ENCODE results near the gene UBE2L3.

Gene UBE2L3

GRCh38 chr22:21626073-21626734 lies 58.7 kb downstream of the UBE2L3 start:
- no peak for DNase-seq (ENCODE audit: low read depth)
- H3K4me3 ChIP-seq (replicated peaks; ENCODE audit: low read depth, low read length), result no peak overlapping the region
- no peak for TF ChIP-seq CTCF (IDR thresholded peaks at IDR 0.05; ENCODE audit: low read length, missing control alignments)

- no peak for DNase-seq (ENCODE audit: low read depth)
- TF ChIP-seq CTCF (IDR thresholded peaks at IDR 0.05; ENCODE audit: low read length, missing control alignments), result no peak
- H3K4me3 ChIP-seq (replicated peaks; ENCODE audit: low read depth, low read length), result no peak overlapping the region
These were observed 59.4 kb downstream of the UBE2L3 start for GRCh38 chr22:21626735-21627469.

- no peak for DNase-seq (ENCODE audit: low read depth)
- peak overlapping the region; percentile 87 for H3K4me3 ChIP-seq (replicated peaks; ENCODE audit: low read depth, low read length)
- no peak for TF ChIP-seq CTCF (IDR thresholded peaks at IDR 0.05; ENCODE audit: low read length, missing control alignments)
These were observed 61.1 kb downstream of the UBE2L3 start for GRCh38 chr22:21628386-21629254.

GRCh38 chr22:21629255-21630149 lies 62.0 kb downstream of the UBE2L3 start, which contains the start of gene YDJC:
Gene YDJC, minus strand, starts transcription at chr22:21630022. Its CDS starts 8 bp downstream, at chr22:21630014.
- H3K4me3 ChIP-seq (replicated peaks; ENCODE audit: low read depth, low read length), result peak within 1 kb of the TSS; percentile 87
- TF ChIP-seq CTCF (IDR thresholded peaks at IDR 0.05; ENCODE audit: low read length, missing control alignments), result peak; percentile 46
- peak; percentile 92 for DNase-seq (ENCODE audit: low read depth)

- TF ChIP-seq CTCF (IDR thresholded peaks at IDR 0.05; ENCODE audit: low read length, missing control alignments), result no peak
- H3K4me3 ChIP-seq (replicated peaks; ENCODE audit: low read depth, low read length), result no peak overlapping the region
- DNase-seq (ENCODE audit: low read depth), result no peak
These were observed 63.5 kb downstream of the UBE2L3 start for GRCh38 chr22:21631025-21631424.
